Iris pigment epithelial cell (primary cell): ENCODE results near the gene LIPG.

Experiments used
- DNase-seq: peaks from one replicate; pipeline ENCODE4 v3.0.0-alpha.2; 2011; ENCODE audit warnings: low read depth

Gene LIPG

GRCh38 chr18:49546719-49547273 lies 15.1 kb upstream of the LIPG start:
- DNase-seq, result peak; percentile 24

DNA sequence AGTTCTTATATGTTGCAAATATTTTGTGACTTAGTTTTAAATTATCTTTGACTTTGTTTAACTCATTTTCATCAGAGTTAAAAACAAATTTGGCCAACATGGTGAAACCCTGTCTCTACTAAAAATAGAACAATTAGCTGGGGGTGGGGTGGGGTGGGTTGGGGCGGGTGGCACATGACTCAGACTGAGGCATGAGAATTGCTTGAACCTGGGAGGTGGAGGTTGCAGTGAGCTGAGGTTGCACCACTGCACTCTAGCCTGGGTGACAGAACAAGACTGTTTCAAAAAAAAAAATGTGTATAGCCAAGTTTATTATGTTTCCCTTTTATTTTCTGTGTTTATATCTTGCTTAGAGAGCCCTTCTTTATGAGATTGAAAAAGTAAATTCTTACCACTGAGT lies 14.2 kb upstream of the LIPG start:
- DNase-seq, result peak; percentile 32

DNA sequence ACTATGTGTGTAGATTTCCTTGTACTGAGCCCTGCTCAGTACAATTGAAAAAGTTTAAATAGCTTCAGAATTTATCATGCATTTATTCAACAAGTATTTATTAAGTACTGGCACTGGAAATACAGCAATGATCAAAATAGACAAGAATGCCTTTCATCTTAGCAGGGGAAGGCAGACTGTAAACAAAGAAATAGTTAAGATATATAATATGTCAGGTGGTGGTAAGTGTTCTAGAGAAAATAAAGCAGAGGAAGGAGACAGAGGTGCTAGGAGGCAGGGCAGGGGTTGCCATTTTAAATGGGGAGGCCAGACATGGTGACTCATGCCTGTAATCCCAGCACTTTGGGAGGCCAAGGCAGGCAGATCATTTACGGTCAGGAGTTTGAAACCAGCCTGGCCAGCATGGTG lies 13.6 kb upstream of the LIPG start:
- peak; percentile 94 for DNase-seq

GRCh38 chr18:49550621-49551339 lies 11.1 kb upstream of the LIPG start:
- no peak for DNase-seq

- DNase-seq, result no peak
Measured at GRCh38 chr18:49553003-49553402, 8.9 kb upstream of the LIPG start.

- DNase-seq, result no peak
Measured at GRCh38 chr18:49555641-49556040, 6.2 kb upstream of the LIPG start.

- no peak for DNase-seq
Measured at GRCh38 chr18:49558356-49558755, 3.5 kb upstream of the LIPG start.

- DNase-seq, result peak; percentile 55
Measured at GRCh38 chr18:49559326-49559931, 2.4 kb upstream of the LIPG start.

DNA sequence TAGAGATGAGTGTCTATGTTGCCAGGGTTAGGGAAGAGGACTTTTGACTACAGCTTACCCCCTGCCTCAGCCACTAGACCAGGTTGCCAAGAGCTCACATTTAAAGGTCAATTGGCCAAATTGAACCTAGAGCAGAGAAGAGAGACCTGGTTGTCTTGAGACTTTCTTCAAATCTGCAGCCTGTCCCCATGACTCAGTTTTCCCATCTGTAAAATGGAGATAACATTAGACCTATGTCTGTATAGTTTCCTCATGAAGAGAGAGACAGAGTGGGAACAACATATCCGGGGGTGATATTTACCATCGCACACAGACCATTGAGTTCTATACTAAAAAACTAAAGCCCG lies 1.6 kb upstream of the LIPG start:
- no peak for DNase-seq

- DNase-seq, result peak; percentile 8
Measured at GRCh38 chr18:49560624-49561288, 1.1 kb upstream of the LIPG start.

GRCh38 chr18:49562481-49563129 lies 748 bp downstream of the LIPG start:
- peak; percentile 32 for DNase-seq

DNA sequence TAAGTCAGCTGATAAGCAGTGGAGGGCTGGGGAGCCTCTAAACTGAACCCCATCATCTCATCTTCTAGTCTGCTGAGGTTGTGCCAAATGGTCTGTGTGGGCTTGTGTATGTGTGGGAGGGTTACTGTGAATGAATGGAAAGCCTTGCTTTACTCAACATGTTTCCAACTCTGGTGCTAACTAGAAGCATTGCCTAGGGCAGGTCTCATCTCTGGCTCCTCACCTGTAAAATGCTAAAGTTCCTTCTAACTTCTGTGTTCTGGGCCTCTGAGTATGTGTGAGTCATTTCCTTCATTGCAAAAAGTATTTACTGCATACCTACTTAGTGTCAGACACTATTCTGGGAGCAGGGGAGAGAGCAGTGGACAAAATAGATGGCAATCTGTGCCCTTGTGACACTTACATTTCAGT lies 1.3 kb downstream of the LIPG start:
- DNase-seq, result peak; percentile 45

DNA sequence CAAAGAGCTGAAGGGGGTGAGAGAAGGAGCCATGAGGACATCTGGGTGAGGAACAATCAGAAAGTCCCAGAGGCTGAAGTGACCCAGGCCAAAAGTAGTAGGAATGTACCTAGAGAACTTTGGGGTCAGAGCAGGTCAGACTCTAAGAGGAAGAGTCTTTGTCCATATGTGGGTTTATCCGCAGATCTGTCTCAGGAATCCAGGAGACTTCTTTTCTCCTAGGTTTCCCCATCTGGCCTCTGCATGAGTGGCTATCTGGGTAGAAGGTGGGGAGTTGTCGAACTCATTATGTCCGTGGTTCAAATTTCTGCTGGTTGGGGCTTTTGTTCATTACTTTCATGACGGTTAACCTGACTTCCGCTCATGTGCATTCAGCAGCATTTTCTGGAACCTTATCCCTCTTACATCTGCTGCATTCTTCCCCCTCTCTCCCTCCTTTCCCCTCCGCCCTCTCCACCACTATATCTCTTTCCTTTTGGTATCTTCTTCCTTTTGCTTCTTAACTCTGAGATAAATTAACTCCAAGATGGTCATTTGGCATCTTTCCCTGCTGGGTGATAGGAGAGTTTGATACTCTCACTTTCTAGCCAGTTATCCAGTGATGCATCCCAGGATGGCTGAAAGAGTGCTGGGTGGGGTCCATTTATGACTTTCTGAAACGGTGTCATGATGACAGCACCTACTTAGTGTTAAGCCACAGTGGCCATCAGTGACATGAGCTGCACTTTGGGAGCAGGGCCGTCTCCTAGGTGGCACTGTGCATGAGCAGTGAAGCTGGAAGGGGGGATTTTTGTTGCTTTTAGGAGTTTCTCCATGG lies 2.1 kb downstream of the LIPG start:
- no peak for DNase-seq

DNA sequence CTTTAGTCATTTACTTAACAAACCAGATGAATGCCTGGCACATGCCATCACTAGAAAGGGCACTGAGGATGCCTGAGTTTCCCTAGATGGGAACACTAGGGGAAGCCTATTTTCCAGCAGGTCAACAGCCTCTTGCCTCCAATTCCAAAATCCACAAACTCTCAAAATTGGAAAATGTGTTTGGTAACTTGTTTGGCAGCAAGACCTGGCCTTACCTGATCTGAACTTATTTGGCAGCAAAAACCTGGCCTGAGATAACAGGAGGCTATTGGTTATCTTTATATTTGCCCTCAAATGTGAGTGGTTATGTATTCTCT lies 2.6 kb downstream of the LIPG start:
- no peak for DNase-seq

- DNase-seq, result no peak
Measured at GRCh38 chr18:49565101-49565500, 3.2 kb downstream of the LIPG start.

DNA sequence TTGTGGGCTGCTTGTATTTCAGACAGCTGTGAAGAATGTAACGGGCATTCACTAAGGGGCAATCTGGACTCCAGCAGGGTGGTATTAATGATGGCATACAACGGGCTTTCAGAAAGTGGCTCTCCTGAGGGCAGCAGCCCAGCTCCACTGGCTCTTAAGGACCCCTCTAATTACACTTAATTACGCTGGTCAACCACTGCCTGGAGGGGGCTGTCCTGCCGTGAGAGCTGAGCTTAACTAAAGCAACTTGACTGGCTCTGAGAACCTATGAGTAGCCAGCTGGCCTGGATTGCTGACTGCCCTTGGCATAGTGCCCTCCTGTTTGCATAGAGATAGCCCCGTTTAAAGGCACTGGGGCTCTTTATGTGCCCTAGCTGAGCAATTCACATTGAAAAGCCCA lies 3.8 kb downstream of the LIPG start:
- peak; percentile 39 for DNase-seq

DNA sequence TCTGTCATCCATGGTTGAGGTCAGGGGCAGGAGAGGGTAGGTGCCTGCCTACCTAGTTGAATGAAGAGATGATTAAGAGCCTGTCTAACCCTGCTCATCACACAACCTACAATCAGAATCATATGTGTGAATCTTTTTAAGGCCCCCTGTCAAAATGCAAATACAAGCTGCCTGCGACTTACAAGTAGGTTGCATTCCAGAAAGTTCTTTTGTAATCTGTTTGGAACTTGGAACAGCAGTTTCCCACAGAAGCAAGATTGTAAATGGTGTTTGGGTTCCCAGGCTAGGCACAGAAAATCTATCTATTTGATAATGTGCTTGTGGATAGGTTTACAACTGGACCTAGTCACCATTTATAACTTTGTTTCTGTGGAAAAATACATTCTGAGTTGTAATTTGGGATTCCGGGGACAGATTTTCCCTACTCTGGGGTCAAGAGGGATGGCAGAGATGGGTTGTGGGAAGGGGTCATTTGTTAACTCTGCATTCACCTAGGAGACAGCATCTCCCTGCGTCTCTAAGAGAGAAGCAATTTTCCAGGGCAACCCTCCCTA lies 4.4 kb downstream of the LIPG start:
- peak; percentile 26 for DNase-seq

DNA sequence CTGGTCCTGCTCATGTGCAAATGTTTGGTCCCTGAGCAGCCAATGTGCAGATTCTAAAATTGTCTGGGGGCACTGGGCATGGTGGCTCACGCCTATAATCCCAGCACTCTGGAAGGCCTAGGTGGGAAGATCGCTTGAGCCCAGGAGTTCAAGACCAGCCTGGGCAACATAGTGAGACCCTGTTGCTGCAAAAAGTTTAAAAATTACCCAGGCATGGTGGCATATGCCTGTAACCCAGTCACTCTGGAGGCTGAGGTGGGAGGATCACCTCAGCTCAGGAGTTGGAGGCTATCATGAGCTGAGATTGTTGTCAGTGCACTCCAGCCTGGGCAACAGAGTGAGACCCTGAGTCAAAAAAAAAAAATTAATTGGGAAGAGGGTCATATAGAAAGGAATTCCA lies 5.1 kb downstream of the LIPG start:
- DNase-seq, result no peak

GRCh38 chr18:49569724-49570123 lies 7.9 kb downstream of the LIPG start:
- DNase-seq, result no peak

GRCh38 chr18:49570836-49571235 lies 9.0 kb downstream of the LIPG start:
- DNase-seq, result no peak

DNA sequence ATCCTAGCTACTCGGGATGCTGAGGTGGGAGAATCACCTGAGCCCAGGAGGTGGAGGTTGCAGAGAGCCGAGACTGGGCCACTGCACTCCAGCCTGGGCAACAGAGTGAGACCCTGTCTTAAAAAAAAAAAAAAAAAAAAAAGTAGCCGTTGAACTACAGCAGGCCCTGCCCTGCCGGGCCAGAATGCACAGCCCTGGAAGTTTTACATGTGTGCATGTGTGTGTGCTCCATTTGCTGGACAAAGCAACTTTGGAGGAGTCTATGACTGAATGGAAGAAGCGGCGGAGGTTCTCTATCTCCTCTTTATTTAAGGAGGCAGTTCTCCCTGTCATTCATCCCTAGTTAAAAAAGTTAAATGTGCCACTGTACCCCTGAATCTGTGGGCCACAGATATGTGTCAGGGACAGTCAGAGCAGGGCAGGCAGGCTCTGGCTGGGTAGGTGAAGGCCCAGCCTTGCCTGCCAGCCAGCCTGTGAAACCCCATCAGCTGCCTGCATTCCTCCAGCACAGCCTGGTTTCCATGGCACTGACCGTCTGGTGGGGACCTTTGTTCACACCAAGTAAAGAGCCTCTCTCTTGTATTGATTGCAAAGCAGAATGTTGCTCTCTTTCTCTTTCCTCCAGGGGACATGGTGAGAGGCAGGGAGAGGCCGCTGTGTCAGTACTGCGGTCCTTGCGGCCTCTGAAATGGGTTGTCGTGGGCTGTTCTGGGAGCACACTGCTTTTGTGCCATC lies 10.9 kb downstream of the LIPG start:
- DNase-seq, result no peak
